ENCODE measurements around the gene ALG8. TPM values are rescaled to one million over a fixed set of nuclear protein-coding genes. Genes with fewer than 3 reads are reported as not detected.

The ALG8 gene
- total RNA-seq, 1 donor from 2014 or later = 27.0 TPM

DNA sequence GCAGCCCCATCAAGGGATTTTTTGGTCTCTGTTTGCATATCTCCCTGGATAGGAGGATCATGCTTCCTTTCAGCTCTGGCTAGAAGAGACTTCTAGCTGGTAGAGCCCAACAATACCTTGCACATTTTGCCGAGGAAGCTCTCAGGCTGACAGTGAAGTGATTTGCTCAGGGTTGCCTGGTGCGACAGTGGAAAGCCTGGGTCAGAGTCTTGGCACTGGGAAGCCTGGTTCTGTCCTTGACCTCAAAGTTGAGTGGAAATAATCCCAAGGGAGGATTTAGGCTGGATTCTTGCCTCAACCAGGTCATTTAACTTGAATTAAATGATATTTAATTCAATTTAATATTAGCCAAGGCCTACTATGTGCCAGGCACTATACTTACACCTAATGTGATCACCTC lies 24.4 kb upstream of the ALG8 start:
- Histone ChIP-seq H3K9me3 (no peaks in the 10 kb centered on the region), H3K27me3 (no peaks in the 10 kb centered on the region), H3K27ac (peak overlapping the region; percentile 60 to 96), H3K4me1 (peaks cover 4 to 46% of the 10 kb centered on the region in 2 donors), H3K4me3 (no peak overlapping the region), H3K36me3 (no peaks in the 10 kb centered on the region)
- intact Hi-C loops (cut with DNase I) = loop anchor here (10.0 kb wide), 2 partner anchors 339 to 401 kb away; partner anchors contain the start of genes AAMDC and RSF1
- DNase-seq (ENCODE audit: low spot score in 2 of 2) = no peak
- no peak for TF ChIP-seq CTCF (IDR thresholded peaks at IDR 0.05)

DNA sequence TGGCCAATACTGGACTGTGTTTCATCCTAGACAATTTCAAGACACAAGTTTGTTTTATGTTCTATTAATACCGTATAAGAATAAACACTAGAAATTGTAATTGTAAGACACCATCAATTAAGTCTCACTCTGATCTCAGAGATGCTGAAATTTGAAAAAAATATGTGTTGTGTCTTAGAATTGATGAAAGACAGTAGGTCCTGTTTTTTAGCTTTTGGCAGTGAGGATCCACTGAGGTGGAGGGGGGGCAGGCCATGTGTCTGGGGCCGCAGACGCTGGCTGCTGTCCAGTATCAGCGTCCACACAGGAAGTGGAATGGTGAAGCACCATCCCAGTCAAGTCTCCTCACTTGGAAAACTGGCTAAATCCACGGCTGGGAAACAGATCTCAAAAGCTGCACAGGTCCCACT lies 22.5 kb upstream of the ALG8 start:
- Histone ChIP-seq H3K27me3 (no peaks in the 10 kb centered on the region), H3K4me1 (peaks cover 0 to 33% of the 10 kb centered on the region in 2 donors), H3K36me3 (no peaks in the 10 kb centered on the region), H3K4me3 (no peak overlapping the region), H3K9me3 (no peaks in the 10 kb centered on the region), H3K27ac (peak overlapping the region; percentile 60 to 96)
- intact Hi-C loops (cut with DNase I) = loop anchor here (10.0 kb wide), 2 partner anchors 337 to 403 kb away; partner anchors contain the start of genes AAMDC and RSF1
- no peak for DNase-seq (ENCODE audit: low spot score in 2 of 2)
- TF ChIP-seq CTCF (IDR thresholded peaks at IDR 0.05) = no peak

- peak overlapping the region; percentile 60 to 96 for H3K27ac ChIP-seq
- intact Hi-C loops (cut with DNase I) = loop anchor here (10.0 kb wide), 2 partner anchors 337 to 403 kb away; partner anchors contain the start of genes AAMDC and RSF1
- H3K27me3 ChIP-seq = no peaks in the 10 kb centered on the region
- DNase-seq (ENCODE audit: low spot score in 2 of 2) = peak in 1 of 2 donors; percentile 55
- H3K4me1 ChIP-seq = peaks cover 0 to 30% of the 10 kb centered on the region in 2 donors
- no peak overlapping the region for H3K4me3 ChIP-seq
- no peaks in the 10 kb centered on the region for H3K36me3 ChIP-seq
- no peaks in the 10 kb centered on the region for H3K9me3 ChIP-seq
- TF ChIP-seq CTCF (IDR thresholded peaks at IDR 0.05) = no peak
Observed at GRCh38 chr11:78161346-78161745, 21.9 kb upstream of the ALG8 start.

DNA sequence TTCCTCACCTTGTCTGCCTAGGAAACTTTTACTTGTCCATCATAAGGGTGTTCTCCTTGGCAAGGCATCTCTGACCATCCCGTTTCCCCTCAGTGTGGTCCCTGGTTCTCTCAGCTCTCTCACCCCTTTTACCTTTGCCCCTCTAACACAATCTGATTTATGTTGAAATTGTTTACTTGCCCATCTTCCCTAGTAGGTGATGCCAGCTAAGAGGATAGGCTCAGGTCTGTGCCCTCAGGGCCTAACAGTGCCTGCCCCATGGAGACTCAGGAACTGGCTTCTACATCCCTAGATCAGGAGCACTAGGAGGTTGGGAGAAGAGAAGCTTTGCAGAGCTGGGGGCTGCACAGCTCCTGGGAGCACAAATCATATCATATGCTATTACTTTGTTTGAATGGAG lies 21.1 kb upstream of the ALG8 start:
- intact Hi-C loops (cut with DNase I) = loop anchor here (10.0 kb wide), 2 partner anchors 336 to 404 kb away; partner anchors contain the start of genes AAMDC and RSF1
- peak in 1 of 2 donors; percentile 41 for DNase-seq (ENCODE audit: low spot score in 2 of 2)
- no peaks in the 10 kb centered on the region for H3K9me3 ChIP-seq
- no peaks in the 10 kb centered on the region for H3K27me3 ChIP-seq
- H3K27ac ChIP-seq = peak overlapping the region; percentile 60 to 96
- TF ChIP-seq CTCF (IDR thresholded peaks at IDR 0.05) = no peak
- H3K4me1 ChIP-seq = peaks cover 0 to 32% of the 10 kb centered on the region in 2 donors
- H3K4me3 ChIP-seq = no peak overlapping the region
- no peaks in the 10 kb centered on the region for H3K36me3 ChIP-seq

DNA sequence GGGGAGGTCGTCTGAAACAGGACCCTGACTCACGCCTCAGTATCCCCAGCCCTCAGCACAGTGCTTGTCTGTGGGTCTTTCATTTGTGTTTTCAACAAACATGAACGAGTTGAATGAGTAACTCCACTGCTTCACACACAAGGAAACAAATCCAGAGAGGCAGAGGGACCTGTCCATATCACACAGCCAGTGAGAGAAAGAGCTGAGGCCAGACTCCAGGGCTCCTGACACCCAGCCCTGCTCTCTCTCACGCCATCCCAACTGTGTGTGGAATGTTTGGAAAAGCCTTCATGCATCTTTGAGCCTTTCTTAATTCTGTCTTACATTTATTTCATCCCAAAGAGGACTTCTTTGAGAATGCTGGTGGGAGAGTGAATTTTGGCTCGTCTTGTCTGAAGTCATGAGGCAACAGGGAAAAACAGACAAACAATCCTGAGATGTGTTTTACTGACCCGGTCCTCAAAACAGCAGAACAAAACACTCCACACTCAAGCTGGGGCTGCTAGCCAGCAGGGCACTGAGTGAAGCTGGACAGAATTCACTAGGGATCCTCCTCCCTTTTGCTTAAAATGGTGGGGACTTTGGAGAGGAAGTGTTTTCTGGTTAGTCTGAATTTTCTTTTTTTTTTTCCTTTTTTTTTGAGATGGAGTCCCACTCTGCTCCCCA lies 19.7 kb upstream of the ALG8 start:
- no peaks in the 10 kb centered on the region for H3K27me3 ChIP-seq
- intact Hi-C loops (cut with DNase I) = no loop called here
- no peaks in the 10 kb centered on the region for H3K9me3 ChIP-seq
- DNase-seq (ENCODE audit: low spot score in 2 of 2) = no peak
- TF ChIP-seq CTCF (IDR thresholded peaks at IDR 0.05) = no peak
- H3K4me1 ChIP-seq = peaks cover 0 to 26% of the 10 kb centered on the region in 2 donors
- H3K4me3 ChIP-seq = no peak overlapping the region
- no peaks in the 10 kb centered on the region for H3K36me3 ChIP-seq
- peak overlapping the region; percentile 60 to 96 for H3K27ac ChIP-seq

All from ascending aorta (tissue), 2 donors.